ENCODE data around the gene FRAS1.

GRCh38 chr4:78432896-78433295 lies 375.8 kb downstream of the FRAS1 start:
- TF ChIP-seq CTCF (conservative IDR thresholded peaks at IDR 0.05; ENCODE audit: low read depth, low read length) (no peak), EZH2phosphoT487 (IDR thresholded peaks at IDR 0.05; ENCODE audit: borderline replicate concordance, low read length) (no peak)

Measured in PC-3 (cell line).